NCI-H2227 (cell line): ENCODE results near the gene ADAMTS14.

Experiments
- DNase-seq: peaks from one replicate; lab custom pipeline; 2025; ENCODE audit not compliant: unreplicated experiment; lab: John Stamatoyannopoulos, UW

Gene ADAMTS14

DNA sequence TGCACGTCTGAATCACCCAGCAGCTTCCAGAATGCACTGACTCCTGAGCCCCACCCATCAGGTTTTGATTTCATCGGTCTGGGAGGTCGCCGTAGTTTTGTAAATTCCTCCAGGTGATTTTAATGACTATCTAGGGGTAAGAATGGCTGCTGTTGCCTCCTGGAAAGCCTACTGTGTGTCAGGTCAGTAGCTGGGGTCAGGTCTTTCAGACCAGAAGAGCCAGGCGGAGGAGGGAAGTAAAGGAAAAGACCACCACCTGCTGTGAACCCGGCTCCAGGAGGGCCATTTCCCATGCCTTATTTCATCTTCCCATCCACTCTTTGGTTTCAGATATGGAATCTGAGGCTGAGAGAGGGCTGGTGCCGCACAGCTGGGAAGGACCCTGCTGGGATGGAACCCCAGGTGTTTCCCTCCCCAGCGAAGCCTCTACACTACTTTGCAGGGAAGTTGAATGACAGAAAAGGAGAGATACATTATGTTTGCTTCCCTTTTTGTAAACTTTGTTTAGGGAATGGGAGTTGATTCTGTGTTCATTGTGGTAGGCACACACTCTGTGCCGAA is 19.8 kb downstream of the ADAMTS14 start:
- no peak for DNase-seq

GRCh38 chr10:70693619-70694335 is 21.5 kb downstream of the ADAMTS14 start:
- DNase-seq: no peak

GRCh38 chr10:70694418-70695141 is 22.3 kb downstream of the ADAMTS14 start:
- no peak for DNase-seq

- DNase-seq: no peak
Measured at GRCh38 chr10:70695241-70696030, 23.1 kb downstream of the ADAMTS14 start.

DNA sequence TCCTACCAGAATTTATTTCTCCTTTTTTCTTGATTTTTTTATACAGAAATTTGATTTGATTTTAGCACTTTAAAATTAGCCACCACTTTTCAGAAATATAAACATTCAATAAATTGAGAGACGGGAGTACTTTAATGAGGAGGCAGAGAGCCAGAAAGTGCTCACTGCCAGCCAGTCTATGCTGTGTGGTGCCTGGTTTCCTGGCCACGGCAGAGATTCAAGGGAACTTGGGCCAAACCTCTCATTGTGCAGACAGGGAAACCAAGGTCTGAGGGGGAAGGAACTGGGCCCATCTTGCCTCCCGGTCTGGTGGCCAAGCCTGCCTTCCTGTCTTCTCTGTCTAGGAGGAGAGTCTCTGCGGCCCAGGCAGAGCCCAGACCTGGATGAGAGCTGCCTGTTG is 25.9 kb downstream of the ADAMTS14 start:
- no peak for DNase-seq

DNA sequence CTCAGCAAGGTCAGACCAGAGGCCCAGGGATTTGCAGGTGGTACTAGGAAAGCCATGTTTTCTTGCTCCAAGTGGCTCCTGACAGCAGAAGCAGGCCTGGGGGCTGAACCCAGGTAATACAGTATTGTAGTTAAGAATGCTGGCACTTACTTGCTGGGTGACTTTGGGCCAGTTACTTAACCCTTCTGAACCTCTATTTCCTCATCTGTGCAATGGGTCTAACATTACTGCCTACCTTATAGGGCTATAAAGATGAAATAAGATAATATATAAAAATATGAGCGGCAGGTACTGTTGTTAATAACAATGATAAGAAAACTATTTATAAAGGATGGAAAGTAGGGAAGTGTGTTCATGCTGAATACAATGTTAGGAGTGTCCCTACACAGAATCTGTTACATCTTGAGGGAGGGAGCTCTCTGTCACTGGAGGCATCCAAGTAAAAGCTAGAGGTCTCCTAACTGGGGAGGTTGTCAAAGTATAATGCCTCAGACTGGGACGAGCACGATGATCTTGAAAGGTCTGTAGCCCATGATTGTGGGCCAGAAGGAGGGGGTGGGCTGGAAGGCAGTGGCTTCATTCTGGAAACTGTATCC is 26.9 kb downstream of the ADAMTS14 start:
- DNase-seq: no peak

DNA sequence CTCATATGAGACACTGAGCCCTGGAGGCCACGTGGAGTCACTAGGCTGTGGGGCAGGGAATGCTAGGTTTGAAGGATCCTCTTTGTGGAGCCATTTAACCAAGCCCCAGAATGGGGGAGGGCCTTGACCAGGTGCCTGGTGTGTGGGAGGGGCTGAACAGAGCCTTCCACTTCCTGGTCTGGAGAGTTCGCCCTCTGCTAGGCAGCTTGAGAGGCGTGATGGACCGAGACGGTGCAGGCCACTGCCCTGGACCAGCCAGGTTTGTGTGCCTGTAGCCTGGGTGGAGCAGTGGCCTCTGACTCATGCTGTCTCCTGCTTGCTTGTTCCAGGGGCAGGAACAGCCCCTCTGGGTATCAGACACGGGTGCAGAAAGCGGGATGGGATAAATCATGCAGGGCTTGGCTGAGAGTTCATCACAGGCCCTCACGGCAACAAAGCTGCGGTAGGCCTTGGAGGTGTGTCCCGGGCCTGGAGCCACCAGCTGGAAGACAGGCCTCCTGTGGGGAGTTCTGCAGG is 27.4 kb downstream of the ADAMTS14 start:
- no peak for DNase-seq

DNA sequence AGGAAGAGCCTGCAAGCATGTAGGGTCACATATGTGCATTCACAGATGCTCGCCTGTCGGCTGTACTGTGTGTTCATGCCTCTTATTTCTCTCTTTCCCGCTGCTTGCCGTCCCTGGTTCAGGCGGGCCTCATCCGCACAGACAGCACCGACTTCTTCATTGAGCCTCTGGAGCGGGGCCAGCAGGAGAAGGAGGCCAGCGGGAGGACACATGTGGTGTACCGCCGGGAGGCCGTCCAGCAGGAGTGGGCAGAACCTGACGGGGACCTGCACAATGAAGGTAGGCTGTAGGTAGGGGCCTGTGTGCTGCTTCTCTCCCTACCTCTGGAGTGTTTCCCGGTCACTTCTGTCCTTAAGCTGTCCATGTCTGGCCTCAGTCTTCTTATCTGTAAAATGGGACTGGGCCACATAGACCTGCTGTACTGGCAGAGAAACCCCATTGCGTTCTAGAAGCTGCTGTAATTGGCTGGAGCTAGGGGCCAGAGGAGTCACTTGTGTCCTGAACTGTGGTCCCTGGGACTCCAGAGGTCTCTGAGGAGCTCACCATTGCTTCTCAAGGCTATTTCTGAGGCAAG is 30.0 kb downstream of the ADAMTS14 start:
- no peak for DNase-seq

DNA sequence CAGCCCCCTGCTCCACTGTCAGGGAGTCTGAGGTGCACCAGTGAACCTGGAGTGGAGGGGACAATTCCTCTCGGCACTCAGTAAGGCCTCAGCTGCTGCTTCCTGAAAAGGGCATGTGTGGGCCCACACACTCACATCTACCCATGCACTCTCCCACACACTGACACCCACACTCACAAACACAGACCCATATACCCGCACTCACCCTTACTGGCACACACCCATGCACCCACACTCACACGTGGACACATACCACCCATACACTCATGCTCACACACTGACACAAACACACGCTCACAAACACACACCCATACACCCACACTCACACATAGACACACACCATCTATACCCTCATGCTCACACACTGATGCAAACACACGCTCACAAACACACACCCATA is 31.9 kb downstream of the ADAMTS14 start:
- no peak for DNase-seq

DNA sequence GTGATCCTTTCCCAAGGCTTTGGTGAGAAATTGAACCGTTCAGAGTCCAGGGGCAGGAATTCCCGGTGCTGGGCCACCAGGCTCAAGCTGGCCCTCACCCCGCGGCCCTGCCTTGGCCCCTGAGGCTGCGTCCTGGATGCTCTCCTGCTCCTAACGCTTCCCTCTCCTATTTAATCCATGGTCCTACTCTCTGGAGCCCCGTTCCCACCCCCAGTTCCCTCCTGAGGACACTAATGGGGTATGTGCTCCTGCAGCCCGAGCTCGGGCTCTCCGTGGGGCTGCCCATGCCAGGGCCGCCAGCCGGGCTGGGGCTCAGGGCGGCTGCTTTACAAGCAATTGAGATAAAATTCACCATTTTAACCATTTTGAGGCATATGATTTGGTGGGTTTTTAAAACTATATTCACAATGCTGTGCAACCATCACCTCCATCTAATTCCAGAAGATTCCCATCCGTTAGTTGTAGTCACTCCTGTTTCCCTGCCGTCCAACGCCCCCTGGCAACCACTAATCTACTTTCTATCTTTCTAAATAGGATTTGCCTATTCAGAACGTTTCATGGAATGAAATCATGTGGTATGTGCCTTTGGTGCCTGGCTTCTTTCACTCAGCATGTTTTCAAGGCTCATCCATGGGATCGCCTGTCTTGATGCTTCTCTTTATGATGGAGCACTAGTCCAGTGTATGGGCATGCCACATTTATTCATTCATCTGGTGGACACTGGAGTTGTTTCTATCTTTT is 33.0 kb downstream of the ADAMTS14 start:
- no peak for DNase-seq

DNA sequence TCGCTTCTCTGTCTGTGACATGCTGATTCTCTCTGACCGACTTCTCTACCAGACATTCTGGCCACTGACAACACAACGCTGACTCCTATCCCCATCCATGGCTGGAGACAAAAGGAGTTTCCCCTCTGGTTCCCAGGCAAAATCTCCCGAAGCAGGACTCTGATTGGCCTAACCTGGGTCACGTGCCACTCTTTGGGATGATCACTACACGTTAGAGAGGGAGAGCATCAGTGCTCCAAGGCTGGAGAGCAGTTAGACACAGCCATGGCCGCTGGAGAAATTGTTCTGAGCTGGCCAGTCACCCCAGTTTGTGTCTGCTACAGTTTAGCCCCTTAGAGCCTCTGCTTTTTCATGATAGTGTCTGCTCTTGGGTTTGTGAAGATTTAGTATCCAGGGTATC is 38.9 kb downstream of the ADAMTS14 start:
- no peak for DNase-seq

- no peak for DNase-seq
Measured at GRCh38 chr10:70711911-70712310, 39.6 kb downstream of the ADAMTS14 start.

- DNase-seq: no peak
Measured at GRCh38 chr10:70714245-70714644, 41.9 kb downstream of the ADAMTS14 start.

- DNase-seq: no peak
Measured at GRCh38 chr10:70714951-70715350, 42.6 kb downstream of the ADAMTS14 start.

DNA sequence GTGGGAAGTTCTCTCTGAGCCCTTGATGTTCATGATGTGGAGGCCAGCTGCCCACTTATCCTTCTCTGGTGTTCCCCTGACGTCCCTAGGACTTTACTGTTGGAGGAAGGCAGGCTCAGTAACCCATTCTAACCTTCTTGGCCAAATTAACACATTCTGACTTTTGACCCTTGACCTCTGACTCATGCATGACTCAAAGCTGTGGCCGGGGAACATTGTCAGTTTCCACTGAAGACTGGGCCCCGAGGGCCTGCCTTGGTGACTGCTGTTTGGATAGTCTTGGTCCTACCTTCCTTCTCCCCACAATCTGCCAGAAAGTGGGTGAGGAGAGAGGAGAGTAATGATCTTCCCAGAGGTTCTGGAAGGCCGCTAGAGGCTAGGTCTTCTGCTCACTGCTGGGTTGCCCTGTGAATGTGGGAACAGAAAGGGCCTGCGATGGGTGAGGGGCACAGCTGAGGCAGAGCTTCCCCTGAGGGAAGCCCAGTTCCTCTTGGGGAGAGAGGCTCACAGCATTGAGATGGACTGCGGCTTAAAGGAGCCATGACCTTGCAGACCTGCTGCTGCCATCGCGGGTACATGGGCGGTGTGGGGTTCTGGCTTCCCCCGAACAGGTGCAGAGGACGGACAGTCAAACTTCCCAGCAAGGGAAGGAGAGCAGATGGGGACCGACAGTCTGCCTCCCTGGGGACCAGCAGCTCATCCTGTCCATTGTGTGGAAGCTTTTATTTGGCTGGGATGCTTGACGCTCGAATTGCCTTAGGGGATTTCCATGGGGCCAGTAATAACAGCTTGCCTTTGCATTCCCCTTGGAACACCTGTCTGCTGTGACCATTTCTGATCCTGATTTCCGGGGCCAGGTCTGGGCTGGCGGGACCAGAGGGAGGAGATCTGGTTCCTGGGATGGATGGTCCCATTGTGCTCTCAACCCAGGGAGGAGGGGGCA is 43.8 kb downstream of the ADAMTS14 start:
- no peak for DNase-seq

GRCh38 chr10:70722820-70723424 is 50.6 kb downstream of the ADAMTS14 start:
- DNase-seq: no peak

- DNase-seq: no peak
Measured at GRCh38 chr10:70723771-70724170, 51.5 kb downstream of the ADAMTS14 start.

DNA sequence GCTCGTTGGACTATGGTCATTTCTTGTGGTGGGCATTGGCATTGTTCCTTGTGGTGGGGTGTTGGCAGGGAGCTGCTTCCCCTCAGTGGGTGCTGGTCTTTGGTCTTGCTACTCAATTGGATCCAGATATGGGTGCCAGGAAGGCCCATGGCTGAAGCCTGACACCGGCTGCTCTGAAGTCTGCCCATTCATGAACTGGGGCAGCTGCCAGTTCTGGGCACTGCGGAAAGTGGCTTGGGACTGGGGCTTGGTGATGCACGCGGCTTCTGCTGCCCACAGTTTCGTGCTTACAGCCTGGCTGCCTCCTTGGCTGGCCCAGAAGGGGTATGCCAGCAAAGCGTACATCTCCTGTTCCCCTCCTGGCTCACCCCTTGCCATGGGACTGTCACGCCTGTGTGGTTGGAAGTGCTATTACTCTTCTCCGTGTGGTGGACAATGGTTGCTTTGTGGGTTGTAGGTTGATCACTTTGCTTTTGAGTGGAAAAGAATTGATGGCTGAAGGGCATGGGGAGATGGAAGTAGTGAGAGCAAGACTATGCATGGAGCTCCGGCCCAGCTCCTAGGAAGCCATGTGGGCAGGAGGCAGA is 54.7 kb downstream of the ADAMTS14 start:
- no peak for DNase-seq
